Measurements from ENCODE around the gene ETNPPL. TPM values are rescaled to one million over a fixed set of nuclear protein-coding genes. Genes with fewer than 3 reads are reported as not detected.

Gene ETNPPL
- total and polyA plus RNA-seq, 2 of the 4 experiments (the other 2 are of a cell fraction), result not detected

DNA sequence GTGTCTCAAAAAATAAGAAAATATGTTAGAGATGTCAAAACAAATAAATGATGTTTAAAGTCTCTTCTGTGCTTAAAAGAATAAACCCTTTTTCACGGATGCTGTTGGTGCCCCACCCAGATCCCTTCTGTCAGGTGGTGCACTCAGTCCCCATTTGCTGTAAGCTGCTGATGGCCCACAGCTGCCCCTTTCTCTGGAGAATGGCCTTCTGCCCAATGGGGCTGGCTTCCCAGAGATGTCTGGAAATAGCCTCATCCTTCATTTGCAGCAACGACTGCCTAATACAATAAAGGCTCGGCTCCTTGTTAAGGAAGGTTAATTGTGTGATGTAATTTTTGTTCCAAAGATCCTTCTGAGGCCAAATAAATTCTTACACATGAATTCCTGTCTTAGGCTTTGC lies 31.8 kb downstream of the ETNPPL start:
- ATAC-seq (ENCODE audit: low read depth), result no peak
- H3K4me1 ChIP-seq (ENCODE audit: control insufficient read depth, insufficient read depth, low read length), result no peaks in the 10 kb centered on the region
- no peak overlapping the region for H2AK5ac ChIP-seq (ENCODE audit: low read depth, low read length)
- POLR2A ChIA-PET (ENCODE audit: unreplicated experiment), result no interaction called here
- CTCF ChIA-PET, result no interaction called here
- no peak overlapping the region for H2BK5ac ChIP-seq (ENCODE audit: low read depth, low read length, poor library complexity, severe bottlenecking)
- H3K27me3 ChIP-seq (ENCODE audit: control insufficient read depth, insufficient read depth, low read length), result no peaks in the 10 kb centered on the region
- no peak overlapping the region for H4K8ac ChIP-seq (ENCODE audit: low read depth in 2 of 2, low read length in 2 of 2)
- no peaks in the 10 kb centered on the region for H3K9me3 ChIP-seq (ENCODE audit: control insufficient read depth, insufficient read depth, low read length)
- dilution Hi-C loops (cut with HindIII; ENCODE audit: low sequenced_read_pairs, unreplicated experiment), result no loop called here
- H3K4ac ChIP-seq (ENCODE audit: low read depth, low read length), result no peak overlapping the region
- H3K9ac ChIP-seq (ENCODE audit: low read depth, low read length), result no peak overlapping the region
- H3K14ac ChIP-seq (replicated peaks; ENCODE audit: low read depth, low read length), result no peak overlapping the region
- no peaks in the 10 kb centered on the region for H3K36me3 ChIP-seq (ENCODE audit: control insufficient read depth, insufficient read depth, low read length)
- H3K23ac ChIP-seq (ENCODE audit: low read depth, low read length), result no peak overlapping the region
- H4K20me1 ChIP-seq (ENCODE audit: insufficient read depth, low read length), result no peaks in the 10 kb centered on the region
- no peak overlapping the region for H2BK15ac ChIP-seq (ENCODE audit: low read depth, low read length)
- no peak overlapping the region for H2BK20ac ChIP-seq (ENCODE audit: low read depth, low read length)
- no peak overlapping the region for H3K4me2 ChIP-seq (ENCODE audit: low read depth, low read length)
- no peak for DNase-seq
- no peak overlapping the region for H3K18ac ChIP-seq (ENCODE audit: low read depth, low read length)
- TF ChIP-seq, protein P1, sequence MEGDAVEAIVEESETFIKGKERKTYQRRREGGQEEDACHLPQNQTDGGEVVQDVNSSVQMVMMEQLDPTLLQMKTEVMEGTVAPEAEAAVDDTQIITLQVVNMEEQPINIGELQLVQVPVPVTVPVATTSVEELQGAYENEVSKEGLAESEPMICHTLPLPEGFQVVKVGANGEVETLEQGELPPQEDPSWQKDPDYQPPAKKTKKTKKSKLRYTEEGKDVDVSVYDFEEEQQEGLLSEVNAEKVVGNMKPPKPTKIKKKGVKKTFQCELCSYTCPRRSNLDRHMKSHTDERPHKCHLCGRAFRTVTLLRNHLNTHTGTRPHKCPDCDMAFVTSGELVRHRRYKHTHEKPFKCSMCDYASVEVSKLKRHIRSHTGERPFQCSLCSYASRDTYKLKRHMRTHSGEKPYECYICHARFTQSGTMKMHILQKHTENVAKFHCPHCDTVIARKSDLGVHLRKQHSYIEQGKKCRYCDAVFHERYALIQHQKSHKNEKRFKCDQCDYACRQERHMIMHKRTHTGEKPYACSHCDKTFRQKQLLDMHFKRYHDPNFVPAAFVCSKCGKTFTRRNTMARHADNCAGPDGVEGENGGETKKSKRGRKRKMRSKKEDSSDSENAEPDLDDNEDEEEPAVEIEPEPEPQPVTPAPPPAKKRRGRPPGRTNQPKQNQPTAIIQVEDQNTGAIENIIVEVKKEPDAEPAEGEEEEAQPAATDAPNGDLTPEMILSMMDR (conservative IDR thresholded peaks at IDR 0.05; ENCODE audit: low read depth, low read length), result no peak
- no peak for TF ChIP-seq RFX5 (IDR thresholded peaks at IDR 0.05; ENCODE audit: low read depth, low read length)
- H3K56ac ChIP-seq (ENCODE audit: extremely low read depth, insufficient read depth, low read length), result no peak overlapping the region
- intact Hi-C loops (cut with micrococcal nuclease), result no loop called here
- BruUV-seq (replicated peaks), result no TSS peak
- no CpG with 5 or more reads among the region's 3 CpGs for WGBS, 2 experiments (ENCODE audit: extremely low coverage in 2 of 2, insufficient read length in 1 of 2)
- no peak overlapping the region for H2BK120ac ChIP-seq (ENCODE audit: low read depth, low read length)
- H2AK9ac ChIP-seq (replicated peaks; ENCODE audit: low read depth, low read length, poor library complexity), result no peak overlapping the region
- no peak overlapping the region for H4K5ac ChIP-seq (ENCODE audit: low read depth, low read length)
- H4K91ac ChIP-seq (ENCODE audit: insufficient read depth, low read depth, low read length), result no peak overlapping the region
- no peak overlapping the region for H3K27ac ChIP-seq (ENCODE audit: insufficient read depth, low read length)
- in situ Hi-C loops (cut with MboI; ENCODE audit: low sequenced_read_pairs), result no loop called here
- no peak overlapping the region for H3K4me3 ChIP-seq (ENCODE audit: insufficient read depth, low read depth, low read length)
- no peak overlapping the region for H2AFZ ChIP-seq (replicated peaks; ENCODE audit: low read length, poor library complexity)
- no peaks in the 10 kb centered on the region for H3K9me1 ChIP-seq (ENCODE audit: insufficient read depth, low read length)
- no peaks in the 10 kb centered on the region for H3K79me1 ChIP-seq (ENCODE audit: low read depth in 1 of 2, low read length in 2 of 2)
